A204.1 (cell line): Measurements from ENCODE around the gene CCDC88A.
A peak's percentile ranks its signal among the peaks of the same experiment; 100 is the strongest.
"Not testable (repeated sequence)": the region's sequence is repeated elsewhere in the genome, so short reads cannot be mapped to it uniquely, and the experiment has no call there.

Experiments
- FAIRE-seq: peaks from 2 replicates; lab custom pipeline; 2012; peaks lifted over from hg19 to GRCh38; lab: Jason Lieb, UNC

CCDC88A gene

GRCh38 chr2:55302241-55302640 lies 117.4 kb downstream of the CCDC88A start:
- no peak for FAIRE-seq

DNA sequence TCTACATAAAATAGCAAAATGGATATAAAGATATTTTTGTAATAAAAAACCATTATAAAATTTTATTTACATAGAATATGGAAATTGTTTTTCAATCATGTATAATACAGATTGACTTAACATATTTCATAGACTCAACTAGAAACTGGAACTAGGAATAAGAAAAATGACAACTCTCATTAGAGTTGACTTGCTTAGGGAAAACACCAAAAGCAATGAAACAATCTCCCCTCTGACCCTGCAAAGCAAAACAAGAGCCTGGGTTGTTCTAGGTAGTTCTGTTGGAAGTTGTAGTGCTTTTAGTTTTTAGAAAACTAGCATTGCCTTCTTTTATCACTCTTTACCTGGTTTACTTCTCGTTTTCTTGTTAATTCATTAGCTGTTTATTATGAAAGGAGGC lies 118.4 kb downstream of the CCDC88A start:
- peak; percentile 35 for FAIRE-seq

DNA sequence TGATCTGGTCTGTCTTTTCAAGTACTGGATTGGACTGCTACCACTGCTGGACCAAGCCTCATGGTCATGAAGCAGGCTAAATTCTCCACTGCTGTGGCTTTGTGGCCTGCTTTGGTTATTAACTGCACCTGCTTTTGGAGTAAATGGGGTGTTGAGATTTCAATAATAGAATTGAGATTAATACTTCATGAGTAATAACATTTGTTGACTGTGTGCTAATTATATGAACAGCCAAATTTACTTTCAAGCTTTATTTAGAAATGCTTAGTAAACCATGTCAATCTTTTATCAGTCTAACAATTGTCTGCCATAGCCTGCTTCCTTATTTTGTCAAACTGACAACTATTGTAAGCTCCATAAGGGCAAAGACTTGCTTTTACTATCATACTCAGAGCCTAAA lies 123.3 kb downstream of the CCDC88A start:
- no peak for FAIRE-seq

GRCh38 chr2:55283083-55283482 lies 136.6 kb downstream of the CCDC88A start:
- FAIRE-seq = no peak

DNA sequence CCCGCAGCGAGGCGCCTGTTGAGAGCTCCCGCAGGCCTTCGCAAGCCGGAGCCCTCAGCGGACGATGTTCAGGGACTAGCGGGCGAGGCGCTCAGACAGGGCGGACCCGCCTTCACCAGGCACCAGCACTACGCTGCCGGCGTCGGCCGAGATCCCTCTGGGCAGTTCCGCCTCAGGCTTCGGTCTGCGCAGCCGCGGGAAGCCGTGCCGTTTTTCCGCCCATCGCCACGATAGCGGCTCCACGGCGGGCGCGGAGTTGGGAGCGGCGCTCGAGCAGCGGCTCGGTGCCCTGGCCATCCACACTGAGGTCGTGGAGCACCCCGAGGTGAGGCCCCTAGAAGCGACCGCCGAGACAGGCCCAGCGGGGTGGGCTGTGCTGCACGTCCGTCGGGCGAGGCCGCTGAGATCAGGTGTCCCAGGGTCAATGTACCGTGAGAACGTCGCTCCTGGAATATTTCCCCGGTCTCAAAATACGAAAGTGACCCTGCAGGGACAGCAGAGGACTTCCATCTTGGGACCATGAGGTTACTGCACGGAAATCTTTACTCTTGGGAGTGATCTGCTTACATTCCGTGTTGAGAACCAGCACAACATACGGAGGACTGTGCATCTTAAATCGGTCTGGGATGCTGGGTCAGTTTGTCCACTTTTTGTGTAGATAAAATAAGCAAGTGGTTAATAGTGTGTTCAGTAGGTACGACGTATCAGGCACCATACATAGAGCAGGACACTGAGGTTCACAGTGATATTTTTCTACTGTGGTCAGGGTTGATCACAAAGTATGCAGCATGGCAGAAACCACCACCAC lies 137.3 kb downstream of the CCDC88A start:
- FAIRE-seq = no peak

- FAIRE-seq = not testable (repeated sequence)
Measured at GRCh38 chr2:55280851-55281546, 138.7 kb downstream of the CCDC88A start.

- FAIRE-seq = not testable (repeated sequence)
Measured at GRCh38 chr2:55279859-55280424, 139.7 kb downstream of the CCDC88A start.

DNA sequence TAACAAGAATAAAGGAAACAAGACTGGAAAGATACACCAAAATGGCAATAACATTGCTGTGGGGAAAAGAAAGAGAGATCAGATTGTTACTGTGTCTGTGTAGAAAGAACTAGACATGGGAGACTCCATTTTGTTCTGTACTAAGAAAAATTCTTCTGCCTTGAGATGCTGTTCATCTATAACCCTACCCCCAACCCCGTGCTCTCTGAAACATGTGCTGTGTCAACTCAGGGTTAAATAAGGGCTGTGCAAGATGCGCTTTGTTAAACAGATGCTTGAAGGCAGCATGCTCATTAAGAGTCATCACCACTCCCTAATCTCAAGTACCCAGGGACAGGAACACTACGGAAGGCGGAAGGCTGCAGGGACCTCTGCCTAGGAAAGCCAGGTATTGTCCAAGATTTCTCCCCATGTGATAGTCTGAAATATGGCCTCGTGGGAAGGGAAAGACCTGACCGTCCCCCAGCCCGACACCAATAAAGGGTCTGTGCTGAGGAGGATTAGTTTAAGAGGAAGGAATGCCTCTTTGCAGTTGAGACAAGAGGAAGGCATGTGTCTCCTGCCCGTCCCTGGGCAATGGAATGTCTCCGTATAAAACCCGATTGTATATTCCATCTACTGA lies 140.3 kb downstream of the CCDC88A start:
- FAIRE-seq = not testable (repeated sequence)

- FAIRE-seq = no peak
Measured at GRCh38 chr2:55277310-55277709, 142.3 kb downstream of the CCDC88A start.

DNA sequence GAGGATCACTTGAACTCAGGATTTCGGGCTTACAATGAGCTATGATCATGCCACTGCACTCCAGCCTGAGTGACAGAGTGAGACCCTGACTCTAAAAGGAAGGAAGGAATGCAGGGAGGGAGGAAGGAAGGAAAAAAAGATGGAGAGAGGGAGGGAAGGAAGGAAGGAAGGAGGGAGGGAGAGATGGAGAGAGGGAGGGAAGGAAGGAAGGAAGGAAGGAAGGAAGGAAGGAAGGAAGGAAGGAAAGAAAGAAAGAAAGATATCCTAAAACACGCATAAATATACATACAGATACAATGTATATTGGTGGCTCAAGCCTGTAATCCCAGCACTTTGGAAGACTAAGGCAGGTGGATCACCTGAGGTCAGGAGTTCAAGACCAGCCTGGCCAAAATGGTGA lies 145.3 kb downstream of the CCDC88A start:
- FAIRE-seq = not testable (repeated sequence)

DNA sequence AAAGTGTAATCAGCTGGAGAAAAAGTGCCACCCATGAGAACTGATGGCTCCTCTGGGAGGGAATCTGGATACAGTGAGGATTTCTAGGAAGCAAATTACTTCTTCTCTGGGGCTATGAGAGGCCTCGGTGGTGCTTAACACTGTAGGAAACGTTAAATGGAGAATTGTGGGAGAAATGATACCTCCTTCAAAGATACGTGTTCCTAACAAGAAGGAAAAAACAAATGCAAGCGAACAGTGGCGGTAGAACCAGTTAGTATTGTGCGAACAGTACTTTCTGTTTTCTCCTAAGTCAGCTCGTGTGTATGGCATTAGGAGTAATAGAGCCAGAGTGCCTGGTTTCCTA lies 150.0 kb downstream of the CCDC88A start:
- FAIRE-seq = no peak

- FAIRE-seq = peak; percentile 82
Measured at GRCh38 chr2:55268907-55269644, 150.6 kb downstream of the CCDC88A start, which contains the start of gene MTIF2. Gene MTIF2 (minus strand): TSS chr2:55269231. CDS start chr2:55263858, 5,373 bp downstream.

DNA sequence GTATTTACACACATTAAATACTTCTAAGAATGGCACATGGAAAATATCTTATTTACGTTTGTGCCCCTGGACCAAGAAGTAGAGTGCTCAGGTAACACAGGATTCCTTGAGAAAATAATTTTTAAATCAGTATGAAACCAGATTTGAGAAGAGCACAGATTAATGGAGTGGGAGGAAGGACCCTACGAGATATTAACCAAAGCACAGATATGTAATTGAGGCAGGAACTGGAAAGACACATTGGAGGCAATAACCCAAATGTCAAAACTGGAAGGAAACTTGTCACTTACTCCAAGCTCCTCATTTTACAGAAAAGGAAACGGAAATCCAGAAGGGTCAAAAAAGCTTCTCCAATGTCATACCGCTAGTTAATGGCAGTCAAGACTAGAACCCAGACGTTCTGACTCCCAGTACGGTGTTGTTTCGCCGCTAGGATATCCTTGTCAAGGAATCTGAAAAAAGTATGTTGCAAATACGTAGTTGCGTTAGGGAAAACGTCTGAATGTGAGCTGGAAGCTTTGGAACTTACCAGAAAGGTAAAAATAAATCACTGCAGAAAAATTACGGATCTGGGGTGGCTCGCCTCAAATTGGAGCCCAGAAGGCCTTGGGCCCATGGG lies 151.3 kb downstream of the CCDC88A start:
- no peak for FAIRE-seq

DNA sequence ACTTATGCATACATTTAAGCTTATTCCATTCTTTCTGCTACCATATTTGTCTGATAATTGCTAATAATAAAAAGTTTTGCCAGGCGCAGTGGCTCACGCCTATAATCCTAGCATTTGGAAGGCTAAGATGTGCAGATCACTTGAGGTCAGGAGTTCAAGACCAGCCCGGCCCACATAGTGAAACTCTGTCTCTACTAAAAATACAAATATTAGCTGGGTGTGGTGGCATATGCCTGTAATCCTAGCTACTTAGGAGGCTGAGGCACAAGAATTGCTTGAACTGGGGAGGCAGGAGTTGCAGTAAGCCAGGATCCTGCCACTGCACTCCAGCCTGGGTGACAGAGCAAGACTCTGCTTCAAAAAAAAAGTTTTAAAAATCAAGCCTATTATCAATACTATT lies 160.1 kb downstream of the CCDC88A start:
- FAIRE-seq = not testable (repeated sequence)

DNA sequence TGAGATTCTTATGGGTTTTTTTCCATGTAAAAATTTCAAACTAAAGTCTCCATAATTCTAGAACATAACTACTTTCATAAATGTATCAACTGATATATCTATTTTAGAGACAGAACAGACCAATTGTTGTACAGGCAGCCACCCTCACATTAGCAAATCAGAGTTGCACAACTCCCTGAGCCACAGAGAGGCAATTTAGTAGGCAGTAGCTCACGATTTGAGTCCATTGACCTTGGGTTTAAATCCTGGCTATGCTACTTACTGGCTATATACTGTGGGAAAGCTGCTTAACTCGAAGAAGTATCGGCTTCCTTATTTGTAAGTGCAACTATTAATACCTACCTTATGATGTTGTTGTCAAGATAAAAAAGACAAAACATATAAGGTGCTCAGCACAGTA lies 166.8 kb downstream of the CCDC88A start:
- FAIRE-seq = no peak

GRCh38 chr2:55247025-55247424 lies 172.6 kb downstream of the CCDC88A start:
- FAIRE-seq = no peak

DNA sequence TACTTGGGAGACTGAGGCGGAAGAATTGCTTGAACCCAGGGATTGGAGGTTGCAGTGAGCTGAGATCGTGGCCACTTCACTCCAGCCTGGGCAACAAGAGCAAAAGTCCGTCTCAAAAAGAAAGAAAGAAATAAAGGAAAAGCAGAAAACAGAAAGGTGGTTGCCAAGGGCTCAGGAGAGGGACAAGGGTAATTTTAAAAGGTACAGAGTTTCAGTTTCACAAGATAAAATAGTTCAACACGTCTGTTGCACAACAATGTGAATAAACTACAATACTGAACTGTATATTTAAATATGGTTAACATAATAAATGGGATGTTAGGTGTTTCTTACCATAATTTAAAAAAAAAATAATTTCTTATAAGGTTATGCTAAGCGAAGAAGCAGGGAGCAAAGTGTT lies 174.2 kb downstream of the CCDC88A start:
- FAIRE-seq = no peak

DNA sequence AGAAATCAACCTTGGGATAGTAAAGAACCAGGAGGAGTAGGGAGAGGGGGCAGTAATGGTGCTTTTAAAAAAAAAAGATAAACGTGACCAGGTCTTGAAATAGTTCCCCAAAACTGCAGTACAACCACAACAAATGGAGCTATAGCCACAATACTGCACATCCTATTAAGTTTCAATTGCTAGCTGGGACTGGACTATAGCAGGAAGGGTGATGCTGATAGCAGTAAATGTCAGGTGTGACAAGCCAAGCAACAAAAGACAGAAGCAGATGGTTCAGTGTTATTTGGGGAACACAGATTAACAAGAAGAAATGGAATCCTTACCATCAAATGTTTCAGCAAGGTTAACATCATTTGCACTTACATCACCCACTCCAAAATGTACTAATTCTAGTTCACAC lies 177.0 kb downstream of the CCDC88A start:
- FAIRE-seq = no peak

- FAIRE-seq = not testable (repeated sequence)
Measured at GRCh38 chr2:55241582-55241981, 178.1 kb downstream of the CCDC88A start.

DNA sequence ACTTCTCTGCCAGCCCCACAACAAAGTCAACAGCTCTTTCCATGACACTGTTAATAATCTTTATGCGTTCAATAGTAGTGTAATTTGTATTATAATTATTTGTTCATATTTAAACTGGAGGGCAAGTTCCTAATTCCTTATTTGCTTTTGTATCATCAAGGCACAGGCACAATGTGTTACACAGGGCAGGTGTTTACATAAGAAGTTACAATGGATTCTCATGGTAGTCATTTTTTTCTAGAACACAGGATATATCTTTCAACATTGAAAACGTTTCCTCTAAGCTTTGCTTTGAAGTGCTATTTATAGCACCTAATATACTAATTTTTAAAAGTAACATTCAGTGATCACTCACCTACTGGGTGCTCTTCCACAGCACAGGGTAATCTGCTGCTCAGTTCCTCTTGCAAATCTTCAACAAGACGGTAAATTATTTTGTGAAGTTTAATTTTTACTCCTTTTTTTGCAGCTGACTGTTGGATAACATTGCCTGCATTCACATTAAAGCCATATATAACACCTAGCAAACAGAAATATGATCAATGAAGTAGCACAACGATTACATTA lies 179.9 kb downstream of the CCDC88A start:
- FAIRE-seq = no peak
